Activated CD8-positive, alpha-beta T cell treated with anti-CD3 and anti-CD28 coated beads for 36 hours (primary cell): Measurements from ENCODE around the gene MPL. TPM values are rescaled to one million over a fixed set of nuclear protein-coding genes. Genes with fewer than 3 reads are reported as not detected.

Source experiments
- ATAC-seq: fragments of 200-7000 bp; cut with Tn5 transposase; one replicate; pipeline ENCODE4 v1.10.0; 2021; ENCODE audit warnings: mild to moderate bottlenecking, moderate library complexity
- CTCF ChIA-PET: fragments of 350-600 bp; sonication (Branson Sonifier 250); formaldehyde crosslinking; loops from one replicate; lab custom pipeline; 2021; ENCODE audit warnings: antibody characterized with exemption; lab: Charles Lee
- POLR2A ChIA-PET: fragments of 350-600 bp; sonication (Branson Sonifier 250); formaldehyde crosslinking; loops from one replicate; lab custom pipeline; 2021; ENCODE audit warnings: antibody characterized with exemption; lab: Charles Lee
- DNase-seq: peaks from one replicate; pipeline ENCODE4 v3.0.0-alpha.2; 2020
- H3K27ac Mint-ChIP-seq: one replicate; pipeline ENCODE4 v1.8.0; 2021; ENCODE audit warnings: mild to moderate bottlenecking, mixed read lengths
- H3K27me3 Mint-ChIP-seq: one replicate; pipeline ENCODE4 v1.8.0; 2021; ENCODE audit warnings: mixed read lengths
- H3K36me3 Mint-ChIP-seq: one replicate; pipeline ENCODE4 v1.8.0; 2021; ENCODE audit warnings: low read depth, mixed read lengths
- H3K4me1 Mint-ChIP-seq: one replicate; pipeline ENCODE4 v1.8.0; 2021; ENCODE audit warnings: low read depth, mixed read lengths
- H3K4me3 Mint-ChIP-seq: one replicate; pipeline ENCODE4 v1.8.0; 2021; ENCODE audit warnings: mild to moderate bottlenecking, moderate library complexity, mixed read lengths
- H3K9me3 Mint-ChIP-seq: one replicate; pipeline ENCODE4 v1.8.0; 2021; ENCODE audit warnings: mixed read lengths
- intact Hi-C: fragments of 100-400 bp; cut with micrococcal nuclease; formaldehyde crosslinking; loops from one replicate; pipeline ENCODE4 v1.10.0; 2022
- total RNA-seq, 2 experiments: library from RNA; stranded (reverse); gene quantifications; one replicate each; pipeline ENCODE4 v1.2.3, GENCODE V29; 2021
- TF ChIP-seq, protein P1 (sequence below): fragments of 200-600 bp; IDR thresholded peaks from one replicate; pipeline ENCODE4 v1.8.0; 2022; ENCODE audit warnings: antibody characterized with exemption, mild to moderate bottlenecking

The MPL gene
- total RNA-seq, 2 experiments from 2014 or later, result not detected

DNA sequence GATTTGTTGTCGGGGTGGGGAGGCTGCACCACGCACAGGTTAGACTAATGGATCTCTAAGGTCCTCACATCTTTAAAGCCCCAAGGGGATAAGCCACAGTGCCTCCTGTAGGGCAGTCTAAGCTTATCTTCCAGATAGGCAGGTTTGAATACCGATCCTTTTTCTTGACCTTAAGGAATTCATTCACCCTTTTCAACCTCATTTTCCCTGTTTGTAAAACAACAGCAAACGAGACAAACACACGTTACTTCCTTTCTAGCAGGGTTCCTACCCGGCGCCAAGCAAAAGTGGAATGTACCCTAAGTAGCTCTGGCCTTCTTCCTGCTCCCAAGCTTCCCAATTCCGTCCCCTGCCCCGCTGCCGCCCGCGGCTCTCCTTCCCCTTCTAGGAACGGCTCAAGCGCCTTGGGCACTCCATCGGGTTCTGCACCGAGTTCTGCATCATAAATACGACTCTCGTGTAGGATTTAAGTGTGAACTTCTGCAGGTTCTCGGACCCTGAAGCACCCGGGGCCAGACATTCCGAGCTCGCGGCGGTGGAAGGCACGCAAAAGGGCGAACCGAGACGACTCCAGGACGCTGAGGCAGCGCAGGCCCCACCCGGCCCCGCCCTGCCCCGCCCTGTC is 20.6 kb downstream of the MPL start:
- H3K36me3 Mint-ChIP-seq, result peaks cover 40% of the 10 kb centered on the region
- no peaks in the 10 kb centered on the region for H3K9me3 Mint-ChIP-seq
- peak; percentile 45 for DNase-seq
- H3K27me3 Mint-ChIP-seq, result no peaks in the 10 kb centered on the region
- peak overlapping the region; percentile 87 for H3K27ac Mint-ChIP-seq
- H3K4me3 Mint-ChIP-seq, result peak overlapping the region; percentile 95
- TF ChIP-seq, protein P1, sequence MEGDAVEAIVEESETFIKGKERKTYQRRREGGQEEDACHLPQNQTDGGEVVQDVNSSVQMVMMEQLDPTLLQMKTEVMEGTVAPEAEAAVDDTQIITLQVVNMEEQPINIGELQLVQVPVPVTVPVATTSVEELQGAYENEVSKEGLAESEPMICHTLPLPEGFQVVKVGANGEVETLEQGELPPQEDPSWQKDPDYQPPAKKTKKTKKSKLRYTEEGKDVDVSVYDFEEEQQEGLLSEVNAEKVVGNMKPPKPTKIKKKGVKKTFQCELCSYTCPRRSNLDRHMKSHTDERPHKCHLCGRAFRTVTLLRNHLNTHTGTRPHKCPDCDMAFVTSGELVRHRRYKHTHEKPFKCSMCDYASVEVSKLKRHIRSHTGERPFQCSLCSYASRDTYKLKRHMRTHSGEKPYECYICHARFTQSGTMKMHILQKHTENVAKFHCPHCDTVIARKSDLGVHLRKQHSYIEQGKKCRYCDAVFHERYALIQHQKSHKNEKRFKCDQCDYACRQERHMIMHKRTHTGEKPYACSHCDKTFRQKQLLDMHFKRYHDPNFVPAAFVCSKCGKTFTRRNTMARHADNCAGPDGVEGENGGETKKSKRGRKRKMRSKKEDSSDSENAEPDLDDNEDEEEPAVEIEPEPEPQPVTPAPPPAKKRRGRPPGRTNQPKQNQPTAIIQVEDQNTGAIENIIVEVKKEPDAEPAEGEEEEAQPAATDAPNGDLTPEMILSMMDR, result peak; percentile 25
- ChIA-PET CTCF (interaction anchor here (0.9 to 2.5 kb wide), 11 partner anchors 10 to 578 kb away, joined by 3 to 11 read pairs (median 4); partner anchors contain the start of genes ELOVL1, MED8 and SZT2), POLR2A (interaction anchor here (0.7 to 1.6 kb wide), 6 partner anchors 9 to 864 kb away, joined by 3 to 17 read pairs (median 3); partner anchors contain the start of gene ELOVL1)
- ATAC-seq, result peak; percentile 18
- H3K4me1 Mint-ChIP-seq, result peaks cover 32% of the 10 kb centered on the region
- intact Hi-C loops, result no loop called here

DNA sequence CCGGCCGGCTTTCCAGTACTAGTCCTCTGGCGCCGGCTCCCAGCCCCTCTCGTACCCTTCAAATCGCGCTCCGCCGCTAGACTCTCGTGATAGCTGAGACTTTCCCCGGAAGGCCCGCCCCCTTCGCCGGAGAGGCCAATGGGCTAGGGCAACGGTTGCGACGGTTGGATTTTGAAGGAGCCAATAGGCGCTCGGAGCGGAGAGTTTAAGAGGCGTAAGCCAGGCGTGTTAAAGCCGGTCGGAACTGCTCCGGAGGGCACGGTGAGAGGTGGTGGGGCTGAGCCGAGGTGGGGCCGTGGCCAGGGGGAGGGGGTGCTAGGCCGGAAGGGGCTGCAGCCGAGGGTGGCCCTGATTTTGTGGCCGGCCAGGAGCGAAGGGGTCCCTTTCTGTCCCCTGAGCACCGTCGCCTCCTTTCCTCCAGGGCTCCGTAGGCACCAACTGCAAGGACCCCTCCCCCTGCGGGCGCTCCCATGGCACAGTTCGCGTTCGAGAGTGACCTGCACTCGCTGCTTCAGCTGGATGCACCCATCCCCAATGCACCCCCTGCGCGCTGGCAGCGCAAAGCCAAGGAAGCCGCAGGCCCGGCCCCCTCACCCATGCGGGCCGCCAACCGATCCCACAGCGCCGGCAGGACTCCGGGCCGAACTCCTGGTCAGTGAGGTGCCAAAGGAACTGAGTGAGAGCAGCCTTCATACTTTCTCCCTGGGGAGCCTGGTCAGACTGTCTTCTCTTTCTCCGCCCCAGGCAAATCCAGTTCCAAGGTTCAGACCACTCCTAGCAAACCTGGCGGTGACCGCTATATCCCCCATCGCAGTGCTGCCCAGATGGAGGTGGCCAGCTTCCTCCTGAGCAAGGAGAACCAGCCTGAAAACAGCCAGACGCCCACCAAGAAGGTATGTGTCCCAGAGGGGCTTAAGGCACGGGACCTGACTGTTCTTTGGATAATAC is 21.4 kb downstream of the MPL start, which contains the start of gene CDC20:
TSS of gene CDC20 (plus strand) at position 236 of the 948 bp plus-strand sequence. CDS start at position 471, 235 bp downstream.
- TF ChIP-seq, protein P1, result no peak
- Mint-ChIP-seq H3K36me3 (peaks cover 47% of the 10 kb centered on the region), H3K27me3 (no peaks in the 10 kb centered on the region), H3K27ac (peak within 1 kb of the TSS; percentile 87), H3K4me3 (peak within 1 kb of the TSS; percentile 95), H3K4me1 (peaks cover 32% of the 10 kb centered on the region), H3K9me3 (no peaks in the 10 kb centered on the region)
- ChIA-PET CTCF (interaction anchor here (0.9 to 2.5 kb wide), 10 partner anchors 9 to 579 kb away, joined by 3 to 11 read pairs (median 5); partner anchors contain the start of genes ELOVL1, MED8 and SZT2), POLR2A (interaction anchor here (0.7 to 1.6 kb wide), 4 partner anchors 9 to 300 kb away, joined by 3 to 17 read pairs (median 3); partner anchors contain the start of gene ELOVL1)
- peak; percentile 98 for ATAC-seq
- DNase-seq, result peak; percentile 99
- intact Hi-C loops, result no loop called here

DNA sequence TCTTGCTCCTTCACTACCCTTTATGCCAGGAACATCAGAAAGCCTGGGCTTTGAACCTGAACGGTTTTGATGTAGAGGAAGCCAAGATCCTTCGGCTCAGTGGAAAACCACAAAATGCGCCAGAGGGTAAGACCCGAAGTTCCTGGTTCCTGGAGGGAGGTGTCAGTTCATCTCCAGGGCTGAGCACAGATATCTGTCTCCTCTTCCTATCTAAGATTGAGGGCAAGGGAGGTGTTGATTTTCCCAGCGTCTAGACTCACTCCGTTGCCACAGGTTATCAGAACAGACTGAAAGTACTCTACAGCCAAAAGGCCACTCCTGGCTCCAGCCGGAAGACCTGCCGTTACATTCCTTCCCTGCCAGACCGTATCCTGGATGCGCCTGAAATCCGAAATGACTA is 22.1 kb downstream of the MPL start:
- Mint-ChIP-seq H3K9me3 (no peaks in the 10 kb centered on the region), H3K36me3 (peaks cover 53% of the 10 kb centered on the region), H3K27me3 (no peaks in the 10 kb centered on the region), H3K4me3 (peak overlapping the region; percentile 95), H3K4me1 (peaks cover 32% of the 10 kb centered on the region), H3K27ac (peak overlapping the region; percentile 71)
- intact Hi-C loops, result no loop called here
- ATAC-seq (no peak), DNase-seq (no peak)
- POLR2A ChIA-PET, result no interaction called here
- TF ChIP-seq, protein P1, result no peak
- CTCF ChIA-PET, result interaction anchor here (2.0 kb wide), 2 partner anchors 8 to 30 kb away, joined by 10 to 11 read pairs; partner anchors contain the start of genes ELOVL1, MED8 and SZT2

DNA sequence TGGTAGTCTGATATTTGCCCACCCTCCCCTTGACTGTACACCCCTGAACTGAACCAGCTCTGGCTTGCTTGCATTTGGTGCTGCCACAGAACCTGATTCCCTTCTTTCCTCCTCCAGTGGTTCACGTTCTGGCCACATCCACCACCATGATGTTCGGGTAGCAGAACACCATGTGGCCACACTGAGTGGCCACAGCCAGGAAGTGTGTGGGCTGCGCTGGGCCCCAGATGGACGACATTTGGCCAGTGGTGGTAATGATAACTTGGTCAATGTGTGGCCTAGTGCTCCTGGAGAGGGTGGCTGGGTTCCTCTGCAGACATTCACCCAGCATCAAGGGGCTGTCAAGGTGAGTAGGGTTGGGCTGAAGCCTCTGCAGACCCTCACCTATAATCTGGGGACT is 23.0 kb downstream of the MPL start:
- CTCF ChIA-PET, result no interaction called here
- peaks cover 62% of the 10 kb centered on the region for H3K36me3 Mint-ChIP-seq
- H3K27ac Mint-ChIP-seq, result peak overlapping the region; percentile 71
- intact Hi-C loops, result no loop called here
- DNase-seq (no peak), ATAC-seq (no peak)
- H3K9me3 Mint-ChIP-seq, result no peaks in the 10 kb centered on the region
- POLR2A ChIA-PET, result interaction anchor here (1.0 kb wide), 1 partner anchor 29 kb away, joined by 3 read pairs; the partner anchor contains the start of gene MED8
- H3K27me3 Mint-ChIP-seq, result no peaks in the 10 kb centered on the region
- H3K4me3 Mint-ChIP-seq, result peak overlapping the region; percentile 95
- TF ChIP-seq, protein P1, result no peak
- peaks cover 39% of the 10 kb centered on the region for H3K4me1 Mint-ChIP-seq
